ENCODE data around the gene SLC16A14.
A peak's percentile ranks its signal among the peaks of the same experiment; 100 is the strongest.

SLC16A14 gene

GRCh38 chr2:230023313-230023712 is 45.4 kb downstream of the SLC16A14 start:
- DNase-seq (ENCODE audit: low read depth) = no peak

- DNase-seq (ENCODE audit: low read depth) = no peak
Observed at GRCh38 chr2:230019742-230020141, 49.0 kb downstream of the SLC16A14 start.

- no peak for DNase-seq (ENCODE audit: low read depth)
Observed at GRCh38 chr2:230018153-230018552, 50.6 kb downstream of the SLC16A14 start.

- no peak for DNase-seq (ENCODE audit: low read depth)
Observed at GRCh38 chr2:230016844-230017243, 51.9 kb downstream of the SLC16A14 start.

GRCh38 chr2:230012267-230012884 is 56.3 kb downstream of the SLC16A14 start:
- no peak for DNase-seq (ENCODE audit: low read depth)

- no peak for DNase-seq (ENCODE audit: low read depth)
Observed at GRCh38 chr2:230011617-230012016, 57.1 kb downstream of the SLC16A14 start.

- DNase-seq (ENCODE audit: low read depth) = no peak
Observed at GRCh38 chr2:230010501-230010900, 58.2 kb downstream of the SLC16A14 start.

GRCh38 chr2:230008708-230009066 is 60.0 kb downstream of the SLC16A14 start:
- DNase-seq (ENCODE audit: low read depth) = no peak

- DNase-seq (ENCODE audit: low read depth) = peak; percentile 41
Observed at GRCh38 chr2:230007931-230008707, 60.6 kb downstream of the SLC16A14 start.

GRCh38 chr2:230000118-230000841 is 68.4 kb downstream of the SLC16A14 start:
- DNase-seq (ENCODE audit: low read depth) = no peak

- no peak for DNase-seq (ENCODE audit: low read depth)
Observed at GRCh38 chr2:229997565-229997964, 71.2 kb downstream of the SLC16A14 start.

- no peak for DNase-seq (ENCODE audit: low read depth)
Observed at GRCh38 chr2:229996320-229996719, 72.4 kb downstream of the SLC16A14 start.

GRCh38 chr2:229993236-229993635 is 75.5 kb downstream of the SLC16A14 start:
- DNase-seq (ENCODE audit: low read depth) = no peak
